Dedifferentiated amniotic fluid mesenchymal stem cell (primary cell): ENCODE measurements around the gene COX4I2.
"Not testable (repeated sequence)": the region's sequence is repeated elsewhere in the genome, so short reads cannot be mapped to it uniquely, and the experiment has no call there.

Experiments used
- DNase-seq: peaks from one replicate; pipeline ENCODE4 v3.0.0-alpha.2; 2016; ENCODE audit errors: extremely low spot score

COX4I2 gene

DNA sequence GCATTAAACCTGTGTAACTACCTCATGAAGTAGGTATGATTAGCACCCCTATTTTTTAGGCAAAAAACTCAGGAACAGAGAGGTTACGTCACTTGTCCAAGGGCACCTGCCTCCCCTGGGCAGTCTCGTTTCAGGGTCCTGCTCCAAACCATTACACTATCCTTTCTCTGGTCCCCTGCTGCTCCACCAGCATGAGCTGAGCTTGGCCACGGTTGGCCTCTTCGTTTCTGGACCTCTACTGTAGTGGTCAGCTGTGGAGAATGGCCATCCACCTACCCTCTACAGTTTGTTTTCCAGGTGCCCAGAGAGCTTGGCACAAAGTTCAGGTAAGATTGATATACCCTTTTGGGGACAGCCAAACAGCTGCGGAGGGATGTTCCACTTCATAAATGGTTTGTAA lies 16.8 kb downstream of the COX4I2 start:
- no peak for DNase-seq

DNA sequence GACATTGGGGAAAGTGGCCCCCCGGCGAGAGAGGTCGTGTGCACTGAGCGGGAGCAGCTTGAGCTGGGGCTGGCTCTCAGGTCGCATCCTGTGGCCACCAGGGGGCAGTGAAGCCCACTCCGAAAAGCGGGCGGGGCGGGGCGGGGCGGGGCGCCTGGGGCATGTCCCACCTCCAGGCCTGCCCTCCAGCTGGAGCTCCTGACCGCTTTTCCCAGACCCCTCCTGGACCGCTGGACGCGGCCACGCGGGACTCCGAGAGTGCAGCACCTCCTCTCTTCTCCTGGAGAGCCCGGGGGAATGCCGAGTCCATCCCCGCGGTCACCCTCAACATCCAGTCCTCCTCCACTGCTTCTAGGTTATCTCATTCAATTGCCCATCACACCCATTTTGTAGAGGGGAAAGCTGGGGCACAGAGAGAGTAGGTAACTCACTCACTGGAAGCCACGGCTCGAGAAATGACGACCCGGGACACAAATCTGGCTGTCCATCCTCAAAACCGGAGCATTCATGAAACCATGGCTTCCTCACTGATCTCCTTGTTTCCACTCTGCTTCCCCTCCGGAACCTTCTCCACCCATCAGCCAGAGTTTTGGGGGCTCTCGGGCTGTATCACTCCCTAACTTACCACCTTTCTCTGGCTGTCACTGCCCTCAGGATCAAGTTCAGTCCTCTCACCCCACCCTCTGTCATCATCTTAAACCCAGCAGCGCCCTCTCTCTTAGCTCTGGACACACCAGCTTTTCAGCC lies 24.1 kb downstream of the COX4I2 start:
- peak; percentile 54 for DNase-seq

DNA sequence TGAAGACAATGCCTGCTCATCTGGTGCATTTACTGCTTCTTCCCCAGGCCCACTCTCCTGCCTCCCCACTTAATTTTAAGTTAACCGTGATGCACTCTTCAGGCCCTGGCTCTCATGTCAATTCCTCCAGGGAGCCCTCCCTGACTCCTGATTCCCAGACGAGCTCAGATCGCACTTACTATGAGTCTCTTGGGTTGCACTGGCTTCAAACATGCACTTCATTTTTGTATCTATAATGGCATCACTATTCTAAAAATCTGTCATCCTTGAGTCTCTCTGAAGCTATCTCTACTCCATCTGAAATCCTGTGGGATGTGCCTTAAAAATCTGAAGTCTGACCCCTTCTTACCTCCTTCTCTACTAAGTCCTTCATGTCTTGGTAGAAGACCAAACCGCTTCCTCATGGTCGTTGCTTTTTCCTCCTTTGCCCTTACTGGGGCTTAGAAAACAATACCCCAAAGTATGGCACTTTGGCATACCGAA lies 24.7 kb downstream of the COX4I2 start:
- no peak for DNase-seq

DNA sequence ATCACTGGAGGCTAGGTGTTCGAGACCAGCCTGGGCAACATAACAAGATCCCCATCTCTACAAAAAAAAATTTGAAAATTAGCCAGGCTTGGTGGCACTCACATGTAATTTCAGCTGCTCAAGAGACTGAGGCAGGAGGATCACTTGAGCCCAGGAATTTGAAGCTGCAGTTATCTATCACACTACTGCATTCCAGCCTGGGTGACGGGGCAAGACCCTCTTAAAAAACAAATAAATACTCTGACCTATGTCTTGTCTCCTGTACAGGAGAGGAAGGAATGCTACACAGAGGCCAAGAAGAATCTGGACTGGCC lies 25.8 kb downstream of the COX4I2 start:
- no peak for DNase-seq

DNA sequence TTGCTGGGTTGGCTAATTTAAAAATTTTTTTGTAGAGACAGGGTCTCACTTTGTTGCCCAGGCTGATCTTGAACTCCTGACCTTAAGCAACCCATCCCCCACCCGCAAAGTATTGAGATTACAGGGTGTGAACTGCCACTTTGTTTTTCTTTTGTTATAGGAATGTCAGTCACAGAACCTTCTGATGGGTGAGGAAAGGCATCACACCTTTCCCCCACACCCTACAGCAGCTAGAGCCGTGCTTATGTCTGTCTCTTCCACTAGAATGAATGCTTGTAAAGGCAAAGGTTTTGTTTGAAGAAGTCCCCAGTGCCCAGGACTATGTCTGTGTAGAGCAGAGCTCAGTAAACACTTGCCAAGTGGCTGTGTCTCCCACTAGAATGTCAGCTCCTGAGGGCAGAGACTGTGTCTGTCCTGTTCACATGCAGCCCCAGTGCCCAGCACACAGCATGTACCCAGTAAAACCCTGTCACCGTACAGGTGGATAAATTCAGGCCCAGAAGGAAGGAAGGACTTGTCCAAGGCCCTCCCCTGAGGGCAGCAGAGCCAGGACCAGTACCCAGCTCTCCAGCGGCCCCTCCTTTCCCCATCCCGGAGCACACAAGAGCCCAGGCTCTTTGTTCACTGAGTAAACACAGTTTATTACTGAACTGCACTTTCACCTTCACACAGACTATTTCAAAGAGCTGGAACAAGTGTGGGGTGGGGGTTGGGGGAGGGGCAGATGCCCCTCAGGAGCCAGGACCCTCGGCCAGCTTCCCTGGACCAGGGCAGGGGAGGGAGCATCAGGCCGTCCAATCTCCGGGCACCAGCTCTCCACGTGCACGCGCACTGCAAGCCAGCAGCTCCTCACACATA lies 26.4 kb downstream of the COX4I2 start:
- no peak for DNase-seq

DNA sequence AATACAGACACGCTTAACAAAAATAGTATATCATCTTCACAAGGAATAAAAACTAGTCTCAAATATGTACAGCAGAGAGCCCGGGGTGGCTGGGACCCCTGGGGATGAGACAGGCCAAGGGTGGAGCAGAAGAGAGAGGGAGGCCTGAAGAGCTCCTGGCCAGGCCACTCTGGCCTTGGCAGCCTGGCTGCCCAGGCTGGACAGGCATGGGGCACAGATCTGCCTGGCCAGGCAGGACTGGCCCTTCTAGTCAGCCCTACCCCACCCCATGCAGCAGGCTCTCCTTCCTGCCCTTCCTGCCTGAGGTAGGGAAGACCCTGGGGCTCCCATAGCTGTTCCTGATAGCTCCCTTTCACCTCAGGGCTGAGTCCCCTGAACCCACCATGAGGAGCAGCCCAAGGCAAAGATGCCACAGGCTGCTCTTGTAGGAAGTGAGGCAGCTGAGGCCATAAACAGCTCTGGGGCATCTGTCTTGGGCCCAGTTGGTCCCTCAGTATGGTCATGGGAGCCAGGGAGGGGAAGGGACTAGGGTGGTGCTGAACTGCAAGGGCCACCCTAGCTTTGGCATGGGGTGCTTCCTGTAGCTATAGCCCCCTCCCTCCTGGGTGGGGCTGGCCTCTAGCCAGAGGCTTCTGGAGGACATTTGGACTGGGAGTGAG lies 27.1 kb downstream of the COX4I2 start:
- no peak for DNase-seq

DNA sequence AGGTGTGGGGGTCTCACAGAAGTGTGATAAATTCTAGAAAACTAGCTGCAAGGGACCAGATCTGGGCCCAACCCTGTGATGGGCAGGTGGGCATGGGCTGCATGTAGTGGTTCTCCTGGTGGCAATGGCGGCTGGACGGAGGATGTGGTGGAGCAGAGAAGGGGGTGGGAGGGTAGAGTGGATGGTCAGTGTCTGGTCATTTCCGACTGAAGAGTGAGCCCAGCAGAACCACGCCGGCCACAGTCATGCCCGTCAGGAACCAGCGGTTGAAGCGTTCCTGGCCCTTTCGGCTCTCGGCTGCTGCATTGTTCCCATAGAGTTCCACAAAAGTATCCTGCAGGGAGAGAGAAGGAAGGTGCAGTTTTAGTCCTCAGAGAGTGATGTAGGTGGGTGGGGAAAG lies 28.0 kb downstream of the COX4I2 start:
- DNase-seq = no peak

DNA sequence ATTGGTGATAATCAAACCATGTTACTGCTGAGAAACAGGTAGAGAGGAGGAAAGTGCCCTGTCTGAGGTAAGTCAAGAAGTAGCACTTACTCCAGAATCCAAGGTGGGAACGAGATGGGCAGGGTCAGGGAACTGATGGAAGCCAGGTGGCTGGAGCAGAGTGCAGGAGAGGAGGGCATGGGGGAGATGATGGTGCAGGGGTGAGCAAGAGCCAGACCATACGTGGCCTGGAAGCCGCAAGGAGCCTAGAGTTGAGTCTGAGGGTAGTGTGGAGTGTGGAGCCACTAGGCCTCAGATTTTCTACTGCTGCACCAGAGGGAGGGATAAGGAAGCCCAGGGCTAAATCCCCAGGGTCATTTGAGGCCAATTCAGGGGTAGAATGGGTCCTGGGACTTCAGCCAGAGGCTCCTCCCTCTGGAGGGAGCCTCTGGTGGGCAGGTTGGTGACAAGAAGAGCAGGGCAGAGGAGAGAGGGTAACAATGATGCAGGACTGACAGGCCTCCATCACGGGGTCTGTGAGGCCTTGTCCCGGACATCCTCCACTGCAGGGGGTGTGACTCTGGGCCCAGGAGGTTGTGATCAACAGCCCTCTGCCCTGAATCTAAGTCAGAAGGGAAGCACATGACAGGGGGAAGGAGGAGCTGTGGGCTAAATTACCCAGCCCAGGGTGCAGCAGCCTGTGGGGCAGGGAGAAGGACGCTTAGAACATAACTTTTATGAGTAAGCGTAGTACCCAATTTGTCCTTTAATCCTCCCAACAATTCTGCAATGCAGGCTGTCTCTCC lies 28.7 kb downstream of the COX4I2 start:
- DNase-seq = no peak

DNA sequence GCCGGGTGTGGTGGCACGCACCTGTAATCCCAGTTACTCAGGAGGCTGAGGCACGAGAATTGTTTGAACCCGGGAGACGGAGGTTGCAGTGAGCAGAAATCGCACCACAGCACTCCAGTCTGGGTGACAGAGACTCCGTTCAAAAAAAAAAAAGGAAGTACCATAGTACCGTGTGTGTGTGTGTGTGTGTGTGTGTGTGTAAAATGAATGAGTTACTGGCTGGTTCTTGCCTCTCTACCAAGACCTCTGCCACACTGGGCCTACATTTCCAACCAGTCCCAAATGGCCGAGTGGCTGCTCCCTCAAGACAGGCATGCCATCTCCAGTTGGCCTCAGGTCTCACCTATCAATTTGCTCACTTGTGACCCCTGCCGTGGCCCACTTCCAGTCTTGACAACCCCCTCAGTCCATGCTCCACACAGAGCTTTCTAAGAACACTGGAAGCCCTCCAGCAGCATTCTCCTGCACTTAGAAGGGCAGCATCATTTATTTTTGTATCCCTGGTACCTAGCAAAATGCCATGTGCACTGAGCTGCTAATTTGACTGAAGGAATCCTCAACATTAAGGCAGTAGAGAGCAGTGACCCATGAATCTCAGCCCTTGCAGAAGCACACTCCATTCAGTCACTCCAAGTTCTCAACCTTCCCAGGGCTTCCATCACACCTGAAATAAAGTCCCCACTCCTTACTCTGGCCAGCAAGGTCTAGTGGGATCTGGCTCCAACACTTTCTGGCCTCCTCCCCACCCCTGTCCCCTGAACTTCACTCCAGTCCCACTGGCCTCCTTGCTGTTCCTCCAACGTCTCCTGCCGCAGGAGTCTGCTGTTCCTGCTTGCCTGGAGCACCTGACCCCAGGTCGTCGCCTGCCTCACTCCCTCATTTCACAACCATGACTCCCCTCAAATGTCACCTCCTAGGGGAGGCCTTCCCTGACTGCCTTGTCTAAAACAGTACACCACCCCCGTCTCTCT lies 29.9 kb downstream of the COX4I2 start:
- DNase-seq = no peak

DNA sequence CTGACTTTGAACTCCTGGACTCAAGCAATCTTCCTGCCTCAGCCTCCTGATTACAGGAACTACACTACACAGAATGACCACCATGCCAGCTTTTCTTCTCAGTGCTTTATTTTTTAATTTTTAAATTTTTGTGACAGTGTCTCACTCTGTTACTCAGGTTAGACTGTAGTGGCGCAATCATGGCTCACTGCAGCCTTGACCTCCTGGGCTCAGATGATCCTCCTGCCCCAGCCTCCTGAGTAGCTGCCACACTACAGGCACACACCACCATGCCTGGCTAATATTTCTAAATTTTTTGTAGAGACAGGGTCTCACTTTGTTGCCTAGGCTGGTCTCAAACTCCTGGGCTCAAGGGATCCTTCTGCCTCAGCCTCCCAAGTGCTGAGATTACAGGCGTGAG lies 31.2 kb downstream of the COX4I2 start:
- DNase-seq = not testable (repeated sequence)

DNA sequence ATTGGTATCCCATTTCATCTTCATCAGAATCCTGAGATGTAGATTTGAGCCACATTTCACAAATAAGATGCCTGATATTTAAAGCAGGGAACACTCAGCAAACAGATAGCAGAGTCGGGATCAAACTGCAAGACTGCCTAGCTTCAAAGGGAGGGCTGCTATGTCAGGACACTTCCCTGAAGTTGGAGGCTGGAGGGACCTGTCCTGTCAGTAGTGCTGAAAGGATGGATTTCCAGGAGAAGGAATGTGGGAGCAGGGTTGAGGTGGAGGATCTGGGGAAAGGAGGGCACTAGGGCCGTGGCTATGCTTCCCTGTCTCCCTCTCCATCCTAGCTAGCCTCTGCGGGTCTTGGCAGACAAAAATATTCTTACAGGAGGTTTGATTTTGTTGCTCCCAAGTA lies 32.2 kb downstream of the COX4I2 start:
- no peak for DNase-seq

DNA sequence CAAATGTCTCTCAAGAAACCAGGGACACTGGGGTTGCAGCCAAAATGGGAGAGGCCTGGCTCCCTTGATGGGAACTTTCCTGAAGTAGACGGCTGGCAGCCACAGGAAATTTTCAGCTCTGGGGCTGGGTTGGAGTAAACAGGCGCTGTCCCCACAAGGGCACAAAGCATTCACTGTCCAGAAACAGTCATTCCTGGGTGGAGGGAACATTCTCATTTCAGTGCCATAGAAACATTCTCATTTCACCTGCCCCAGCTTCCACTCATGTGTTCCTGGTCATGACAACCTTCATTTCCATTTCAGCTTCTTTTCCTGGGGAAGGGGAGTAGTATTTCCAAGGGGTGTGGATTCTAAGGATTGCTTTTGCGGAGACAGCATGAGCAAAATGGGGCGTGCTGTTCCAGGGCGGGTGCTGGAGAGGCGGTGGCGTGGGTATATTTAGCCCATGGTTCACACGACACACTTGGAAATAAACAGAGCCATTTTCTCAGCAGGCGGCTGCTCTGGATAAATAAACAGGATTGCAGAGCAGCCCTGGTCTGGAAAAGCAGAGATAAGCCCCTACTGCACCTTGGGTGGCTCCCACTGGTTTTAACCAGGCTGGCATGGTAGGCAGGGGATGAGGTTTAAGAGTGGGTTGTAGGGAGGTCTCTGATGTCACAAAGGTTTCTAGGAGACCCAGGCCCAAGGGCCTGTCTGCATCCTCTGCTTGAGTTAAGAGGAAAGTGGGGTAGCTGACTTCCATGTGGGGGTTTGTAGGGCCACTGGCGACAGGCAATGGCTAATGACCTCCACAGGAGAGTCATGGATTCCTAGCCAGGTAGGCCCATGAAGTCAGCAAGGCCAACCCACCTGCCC lies 32.9 kb downstream of the COX4I2 start:
- DNase-seq = no peak

DNA sequence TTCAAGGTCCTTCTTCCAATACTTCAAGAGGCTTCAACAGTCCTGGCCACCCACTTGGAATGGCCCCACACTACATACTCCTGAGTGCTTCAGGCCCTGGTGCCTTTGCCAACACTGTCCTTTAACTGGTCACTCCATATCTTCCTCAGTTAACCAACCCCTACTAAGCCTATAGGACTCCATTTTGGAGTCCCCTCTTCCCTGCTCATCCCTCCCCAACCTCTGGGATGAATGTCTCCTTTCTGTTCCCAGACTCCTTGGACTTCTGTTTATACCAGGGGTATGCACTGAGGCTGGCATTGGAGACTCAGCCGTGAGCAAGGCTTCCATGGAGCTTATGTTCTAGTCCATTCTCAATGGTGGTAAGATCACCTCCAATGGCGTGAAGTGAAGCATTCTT lies 33.6 kb downstream of the COX4I2 start:
- no peak for DNase-seq

DNA sequence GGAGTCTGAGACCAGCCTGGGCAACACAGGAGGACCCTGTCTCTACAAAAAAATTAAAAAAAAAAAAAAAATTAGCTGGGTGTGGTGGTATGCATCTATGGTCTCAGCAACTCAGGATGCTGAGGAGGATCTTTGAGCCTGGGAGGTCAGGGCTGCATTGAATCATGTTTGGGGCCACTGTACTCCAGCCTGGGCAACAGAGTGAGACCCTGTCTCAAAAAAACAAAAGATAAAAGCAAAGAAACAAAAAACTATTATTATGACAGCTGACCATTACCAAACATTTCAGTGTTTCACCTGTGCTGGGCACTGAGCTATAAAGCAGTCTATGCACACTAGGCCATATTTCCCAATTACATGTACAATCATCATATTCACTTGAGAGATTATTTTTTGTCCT lies 35.7 kb downstream of the COX4I2 start:
- no peak for DNase-seq

DNA sequence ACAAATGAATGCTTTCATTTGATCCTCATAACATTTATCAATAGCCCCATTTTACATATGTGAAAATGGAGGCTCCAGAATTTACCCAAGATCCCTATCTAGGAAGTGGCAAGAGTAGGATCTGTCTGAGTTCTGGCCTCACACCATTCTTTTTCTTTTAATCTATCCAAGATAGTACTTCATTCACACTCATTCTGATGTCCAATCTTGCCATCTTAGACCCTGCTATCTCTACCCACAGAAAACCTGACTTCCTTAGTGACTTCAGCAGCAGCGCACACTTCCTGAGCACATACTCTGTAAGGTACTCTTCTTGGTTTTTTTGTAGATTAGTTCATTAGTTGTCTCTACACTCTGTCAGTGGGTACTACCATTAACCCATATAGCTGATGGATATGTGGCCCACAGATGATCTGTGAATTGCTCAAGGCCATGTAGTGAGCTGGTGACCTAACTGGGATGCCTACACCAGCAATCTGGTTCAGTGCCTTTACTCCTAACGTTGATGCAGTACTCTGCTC lies 36.3 kb downstream of the COX4I2 start:
- DNase-seq = no peak

DNA sequence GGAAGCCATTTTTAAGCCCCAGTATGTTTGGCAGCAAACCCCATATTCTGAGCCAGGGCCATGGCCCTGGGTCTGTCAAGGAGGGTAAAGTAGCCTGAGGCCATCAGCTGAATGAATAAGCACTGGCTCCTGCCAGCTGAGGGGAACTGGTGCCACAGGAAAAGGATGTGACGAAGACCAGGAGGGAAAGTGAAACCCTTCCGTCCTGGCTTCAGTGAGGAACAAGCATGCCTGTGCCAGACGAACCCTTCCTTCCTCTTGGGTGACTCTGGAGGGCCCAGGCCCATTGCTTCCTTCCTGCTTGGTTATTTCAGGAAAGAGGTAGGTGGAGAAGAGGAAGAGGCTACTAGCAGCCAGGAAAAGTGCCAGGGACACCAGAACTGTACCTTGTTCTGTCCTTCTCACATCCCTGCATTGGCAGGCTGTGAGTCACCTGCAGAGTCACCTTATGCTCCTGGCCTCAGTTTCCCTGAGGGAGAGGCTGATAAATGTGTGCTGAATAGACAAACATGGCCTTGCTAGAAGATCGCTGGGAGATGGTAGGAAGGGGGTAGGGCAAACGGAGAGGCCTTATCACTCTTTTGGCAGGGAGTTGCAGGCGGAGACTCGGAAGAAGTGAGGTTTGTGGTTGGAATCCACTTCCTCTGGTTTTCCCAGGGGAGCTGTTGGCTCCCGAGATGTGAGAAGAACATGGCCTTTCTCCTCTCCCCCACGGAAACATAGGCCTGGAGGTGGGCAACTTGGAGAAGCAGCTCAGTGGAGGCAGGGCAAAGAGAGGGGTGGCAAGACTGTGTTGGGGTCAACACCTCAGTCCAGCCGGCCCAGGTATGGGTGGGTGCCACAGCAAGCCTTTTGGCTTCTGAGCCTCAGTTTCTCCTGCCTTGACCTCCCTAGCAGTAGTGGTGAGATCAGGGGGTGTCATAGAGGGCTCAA lies 37.4 kb downstream of the COX4I2 start:
- no peak for DNase-seq

DNA sequence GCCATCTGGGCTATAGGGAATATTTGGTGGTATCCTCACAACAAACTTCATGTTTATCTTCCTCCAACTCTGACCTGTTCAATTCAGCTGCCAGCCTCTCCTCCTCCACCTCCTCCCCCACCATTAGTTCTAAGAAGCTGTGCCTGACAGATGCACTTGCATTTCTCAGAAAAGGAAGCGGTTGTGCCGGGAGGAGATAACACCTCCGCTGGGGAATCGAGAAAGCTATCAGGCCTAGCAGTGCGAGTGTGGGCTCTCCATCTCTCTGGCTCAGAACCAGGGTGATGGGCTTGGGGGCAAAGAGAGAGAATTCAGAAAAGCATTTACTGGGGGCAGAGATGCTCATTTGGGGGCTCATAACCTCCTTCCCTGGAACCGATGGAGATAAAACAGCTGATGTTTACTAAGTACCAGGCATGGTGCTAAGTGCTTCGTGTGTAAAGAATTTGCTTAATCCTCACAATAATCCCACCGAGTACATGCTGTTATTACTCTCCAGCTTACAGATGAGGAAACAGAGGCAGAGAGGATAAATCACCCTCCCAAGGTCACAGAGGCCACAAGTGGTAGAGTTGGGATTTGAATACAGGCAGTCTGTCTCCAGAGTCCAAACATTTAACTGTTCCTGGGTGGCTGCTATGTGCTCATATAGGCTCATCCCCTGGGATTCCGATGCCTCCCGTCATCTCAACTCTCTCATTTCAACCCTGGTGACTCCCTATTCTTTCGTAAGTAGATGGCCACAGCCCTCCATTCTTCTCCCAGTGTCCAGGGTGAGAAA lies 38.3 kb downstream of the COX4I2 start:
- no peak for DNase-seq

DNA sequence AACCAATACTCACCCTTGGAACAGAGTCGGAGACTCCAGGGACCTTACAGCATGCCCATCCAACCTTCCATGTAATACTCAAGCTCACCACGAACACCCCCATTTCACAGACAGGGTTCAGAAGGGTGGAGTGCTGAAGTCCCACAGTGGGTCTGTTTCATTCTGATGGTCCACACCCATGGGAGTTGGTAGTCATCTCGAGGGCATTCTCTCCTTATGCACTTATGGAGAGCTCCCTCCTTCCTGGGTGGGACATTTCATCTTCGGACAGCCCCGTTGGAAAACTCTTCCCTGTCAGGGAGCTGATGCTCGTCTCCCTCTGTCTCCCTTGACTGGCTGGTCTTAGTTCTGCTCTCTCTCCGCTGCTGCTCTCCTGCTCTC lies 38.9 kb downstream of the COX4I2 start:
- DNase-seq = no peak
